Ovary (tissue), 3 donors: ENCODE data around the gene FNIP1.

ENCODE experiments used
- CTCF ChIP-seq, 3 donors: fragments of 450-650 bp in 2 of 3; fragments of 200-600 bp in 1 of 3; IDR thresholded peaks; one replicate each; pipeline versions ENCODE4 v1.5.1 to v1.8.0; 2016 to 2022; ENCODE audit warnings: antibody characterized with exemption in 3 of 3, mild to moderate bottlenecking in 1 of 3
- POLR2A ChIP-seq: fragments of 450-650 bp; IDR thresholded peaks from one replicate; pipeline ENCODE4 v1.6.1; 2017; ENCODE audit warnings: antibody characterized with exemption, mild to moderate bottlenecking, moderate library complexity
- donor health status: DM: no; HTN: no; CAD: no.

GRCh38 chr5:131617140-131617822 lies 179.5 kb downstream of the FNIP1 start:
- no peak for TF ChIP-seq POLR2A
- no peak for TF ChIP-seq CTCF (IDR thresholded peaks at IDR 0.05)
